NCI-H82 treated with DMSO at 0.1 percent for 48 hours (cell line): ENCODE results near the gene MBOAT1.
A peak's percentile ranks its signal among the peaks of the same experiment; 100 is the strongest.
"Not testable (repeated sequence)": the region's sequence is repeated elsewhere in the genome, so short reads cannot be mapped to it uniquely, and the experiment has no call there.

Experiments used
- DNase-seq: peaks from one replicate; lab custom pipeline; 2025; ENCODE audit not compliant: unreplicated experiment; lab: John Stamatoyannopoulos, UW

MBOAT1 gene

DNA sequence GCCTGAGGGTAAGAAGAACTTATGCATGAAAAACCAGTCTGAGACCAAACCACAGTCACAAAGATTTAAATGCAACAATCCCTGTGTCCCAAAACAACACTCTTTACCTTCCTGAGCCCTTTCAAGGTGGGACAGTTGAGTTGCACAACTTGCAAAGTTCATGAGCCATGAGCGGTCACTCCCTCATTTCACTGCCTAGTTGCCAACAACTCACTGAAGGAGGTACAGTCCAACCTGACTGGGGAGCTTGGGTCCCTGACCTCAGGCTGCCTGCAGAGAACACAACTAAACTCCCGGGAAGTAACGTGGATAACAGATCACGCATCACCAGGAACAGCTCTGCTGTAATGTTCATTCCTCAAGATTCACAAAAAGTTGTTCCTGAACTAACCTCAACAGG, 69.4 kb downstream of the MBOAT1 start:
- DNase-seq = no peak

DNA sequence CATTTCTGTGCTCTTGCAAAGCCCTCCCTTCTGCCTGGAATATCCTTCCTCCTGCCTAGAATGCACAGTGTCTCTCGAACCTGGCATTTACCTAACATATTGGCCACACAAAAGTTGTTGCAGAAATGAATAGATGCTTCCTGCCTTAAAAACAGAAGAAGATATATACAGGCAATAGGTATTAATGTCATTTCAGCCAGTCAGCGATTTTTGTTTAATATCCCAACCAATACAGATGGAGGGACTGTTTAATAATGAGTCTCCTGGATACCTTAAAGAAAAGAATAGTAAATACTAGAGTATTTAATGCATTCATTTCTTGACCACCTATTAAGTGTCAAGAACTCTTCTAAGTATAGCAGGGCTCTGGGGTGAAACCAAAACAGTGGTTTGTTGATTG, 70.3 kb downstream of the MBOAT1 start:
- DNase-seq = no peak

DNA sequence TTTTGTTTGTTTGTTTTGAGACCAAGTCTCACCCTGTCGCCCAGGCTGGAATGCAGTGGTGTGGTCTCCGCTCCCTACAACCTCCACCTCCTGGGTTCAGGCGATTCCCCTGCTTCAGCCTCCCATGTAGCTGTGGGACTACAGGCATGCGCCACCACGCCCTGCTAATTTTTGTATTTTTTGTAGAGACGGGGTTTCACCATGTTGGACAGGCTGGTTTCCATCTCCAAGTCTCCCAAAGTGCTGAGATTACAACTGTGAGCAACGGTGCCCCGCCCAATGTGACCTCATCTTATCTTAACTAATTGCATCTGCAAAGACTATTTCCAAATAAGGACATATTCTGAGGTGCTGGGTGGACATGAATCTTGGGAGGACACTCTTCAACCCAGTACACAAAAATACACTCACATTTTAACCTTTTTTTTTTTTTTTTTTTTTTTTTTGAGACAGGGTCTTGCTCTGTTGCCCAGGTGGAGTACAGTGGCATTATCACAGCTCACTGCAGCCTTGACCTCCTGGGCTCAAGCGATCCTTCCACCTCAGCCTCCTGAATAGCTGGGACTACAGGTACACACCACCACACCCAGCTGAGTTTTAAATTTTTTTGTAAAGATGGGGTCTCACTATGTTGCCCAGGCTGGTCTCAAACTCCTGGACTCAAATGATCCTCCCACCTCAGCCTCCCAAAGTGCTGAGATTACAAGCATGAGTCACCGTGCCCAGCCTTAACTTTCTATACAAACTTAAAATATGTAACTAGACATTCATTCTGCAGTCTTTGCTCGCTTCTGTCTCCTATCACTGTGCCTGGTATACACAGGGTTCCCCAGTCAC, 72.9 kb downstream of the MBOAT1 start:
- DNase-seq = not testable (repeated sequence)

DNA sequence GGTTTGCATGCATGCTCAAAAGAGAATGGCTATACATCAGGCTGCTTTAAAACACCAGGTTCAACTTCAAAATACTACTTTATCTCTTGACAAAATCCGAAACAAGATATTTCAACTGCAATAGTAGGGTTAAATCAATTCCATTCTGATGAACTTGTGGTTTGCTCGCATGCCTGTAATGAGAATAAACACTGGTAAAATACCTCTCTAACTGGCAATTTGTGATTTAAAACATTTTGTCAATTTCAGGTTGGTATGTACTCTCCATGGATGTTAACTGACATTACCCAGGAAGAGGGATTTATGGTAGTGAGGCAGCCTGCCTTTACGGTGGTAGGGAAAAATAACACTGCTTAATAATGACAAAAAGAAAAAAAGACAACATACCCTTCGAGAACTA, 74.4 kb downstream of the MBOAT1 start:
- no peak for DNase-seq

DNA sequence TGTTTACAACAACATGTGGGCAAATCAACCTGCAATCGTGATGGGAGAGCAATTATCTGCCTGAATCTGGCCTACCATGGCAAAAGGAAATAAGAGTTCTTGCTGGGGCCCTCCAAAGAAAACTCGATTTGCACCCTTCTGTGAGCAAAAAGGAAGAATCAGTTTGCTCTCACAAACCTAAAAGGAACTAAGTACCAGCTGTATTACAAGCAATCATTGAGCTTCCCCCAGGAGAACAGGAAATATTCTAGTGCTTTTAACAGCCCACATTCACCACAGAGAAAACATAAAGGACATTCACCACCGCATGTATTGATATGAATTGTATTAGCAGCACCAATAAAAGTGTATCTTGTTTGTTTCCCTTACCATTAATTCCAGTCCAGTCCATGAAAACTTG, 75.0 kb downstream of the MBOAT1 start:
- no peak for DNase-seq

DNA sequence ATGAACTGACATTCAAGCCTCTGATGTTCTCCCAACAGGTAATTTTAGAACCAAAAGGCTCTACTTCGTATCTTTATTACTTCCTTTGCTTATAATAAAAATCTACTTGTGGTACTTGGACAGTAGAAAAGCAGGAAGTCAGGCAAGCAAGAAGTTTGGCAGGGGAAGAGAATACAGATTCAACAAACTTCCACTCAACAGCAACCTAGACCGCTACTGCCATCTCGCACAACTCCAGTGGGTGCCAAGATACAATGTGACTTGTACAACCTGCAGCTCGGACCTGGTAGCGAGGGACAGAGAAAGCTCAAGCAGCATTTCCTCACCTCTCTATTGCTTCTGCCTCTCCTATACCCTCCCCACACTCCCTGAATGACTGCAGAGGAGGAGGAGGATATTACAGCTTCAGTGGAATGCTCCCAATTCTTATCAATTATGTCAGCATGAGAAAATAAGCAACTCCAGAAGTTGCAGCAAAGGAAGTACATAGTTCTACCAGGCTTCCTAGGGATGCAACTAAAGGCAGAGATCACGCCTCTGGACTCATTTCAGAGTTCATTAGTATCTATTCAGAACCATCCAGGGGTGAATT, 76.5 kb downstream of the MBOAT1 start:
- no peak for DNase-seq

DNA sequence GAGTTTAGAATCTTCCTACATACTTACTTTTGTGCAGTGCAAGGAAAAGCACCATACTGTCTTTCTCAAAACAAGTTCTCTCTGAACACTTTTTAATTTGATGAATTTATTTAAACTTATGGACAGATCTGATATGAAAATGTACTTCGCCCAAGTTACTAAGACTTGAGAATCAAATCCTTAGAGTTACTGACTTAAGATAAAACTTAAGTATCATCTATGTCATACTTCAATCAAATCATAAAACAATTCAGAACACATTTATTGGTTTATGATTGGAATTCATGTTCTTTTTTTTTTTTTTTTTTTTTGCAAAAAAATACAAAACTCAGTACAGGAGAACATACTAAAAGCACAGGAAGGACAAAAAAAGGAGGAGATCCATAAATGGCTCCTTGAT, 77.7 kb downstream of the MBOAT1 start:
- no peak for DNase-seq

DNA sequence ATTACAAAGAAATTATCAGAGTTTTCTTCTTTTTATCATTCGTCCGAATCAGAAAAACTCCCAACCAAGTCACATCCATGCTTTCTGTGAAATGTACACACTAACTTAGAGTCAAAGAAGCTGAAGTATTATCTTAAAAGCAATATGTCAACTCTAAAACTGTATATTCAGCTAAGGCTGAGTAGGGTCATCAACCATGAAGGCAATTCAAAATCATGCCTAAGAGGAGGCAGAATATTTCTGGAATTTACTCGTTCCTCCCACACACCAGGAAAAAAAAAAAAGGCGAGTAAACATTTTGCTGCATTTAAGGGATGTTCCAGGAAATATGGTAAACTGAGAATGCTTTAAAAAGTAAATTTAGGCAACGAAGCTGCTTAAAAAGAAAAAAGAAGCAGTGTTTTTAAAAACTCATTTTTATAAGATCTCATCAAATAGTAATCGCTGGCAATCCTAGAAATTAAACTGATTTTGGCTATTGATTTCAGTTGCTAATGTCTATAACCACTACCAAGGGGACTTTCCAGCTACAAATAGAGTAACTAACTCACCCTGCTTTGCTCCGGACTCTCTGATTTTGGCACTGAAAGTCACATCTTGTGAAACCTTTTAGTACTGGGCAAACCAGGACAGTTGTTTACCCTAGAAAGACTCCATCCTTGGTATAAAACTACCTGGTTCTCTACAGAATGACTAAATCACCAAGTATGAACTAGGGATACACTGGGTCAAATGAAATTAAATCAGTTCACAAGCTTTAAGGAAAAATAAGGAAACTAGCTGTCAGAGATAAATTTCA, 82.8 kb downstream of the MBOAT1 start:
- DNase-seq = no peak

DNA sequence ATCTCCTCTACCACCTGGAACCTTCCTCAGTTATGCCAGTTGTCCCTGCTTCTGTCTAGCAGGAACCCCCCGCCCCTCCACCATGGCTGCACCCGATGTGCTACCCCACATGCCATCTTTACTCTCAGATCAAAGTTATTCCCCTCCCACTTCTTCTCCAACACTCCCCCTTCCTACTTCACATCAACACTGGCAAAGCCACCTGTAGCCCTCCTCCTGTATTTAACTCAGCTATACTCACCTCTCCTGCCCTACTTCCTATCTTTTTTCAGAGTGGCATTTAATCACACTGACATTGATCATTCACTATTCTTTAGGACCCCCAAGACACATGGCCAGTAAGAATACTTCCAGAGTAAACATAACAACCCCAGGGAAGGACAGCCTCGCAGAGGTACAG, 84.3 kb downstream of the MBOAT1 start:
- no peak for DNase-seq

DNA sequence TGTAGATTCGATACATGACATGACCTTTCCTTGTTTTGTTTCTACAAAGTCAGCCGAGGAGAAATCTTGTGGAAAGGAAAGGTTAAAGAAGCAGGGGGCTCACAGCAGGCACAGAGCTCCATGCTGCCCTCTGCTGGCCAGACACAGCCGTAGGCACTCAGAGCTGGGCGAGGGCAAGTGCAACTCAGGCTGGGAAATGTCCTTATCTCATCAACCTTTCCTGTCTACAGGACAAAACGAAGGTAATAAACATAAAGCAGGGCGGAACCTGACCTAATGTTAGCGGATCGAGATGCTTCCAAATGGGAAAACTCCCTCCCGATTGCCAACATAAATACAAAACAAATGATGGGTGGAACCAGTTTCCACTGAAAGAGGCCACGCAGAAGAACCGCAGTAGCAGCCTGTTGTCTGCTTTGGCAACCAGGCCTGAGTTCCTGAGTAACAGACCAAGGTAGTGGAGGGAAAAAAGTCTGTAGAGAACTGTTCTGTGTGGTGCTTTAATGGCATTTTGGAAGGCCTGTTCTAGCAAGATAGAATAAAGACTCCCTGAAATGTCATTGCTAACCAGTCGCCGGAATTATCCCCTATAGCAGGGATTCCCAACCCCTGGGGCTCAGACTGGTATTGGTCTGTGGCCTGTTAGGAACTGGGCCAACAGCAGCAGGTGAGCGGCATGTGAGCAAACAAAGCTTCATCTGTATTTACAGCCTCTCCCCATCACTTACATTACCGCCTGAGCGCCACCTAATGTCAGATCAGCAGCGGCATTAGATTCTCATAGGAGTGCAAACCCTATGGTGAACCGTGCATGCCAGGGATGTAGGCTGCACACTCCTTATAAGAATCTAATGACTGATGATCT, 85.2 kb downstream of the MBOAT1 start:
- peak; percentile 53 for DNase-seq

DNA sequence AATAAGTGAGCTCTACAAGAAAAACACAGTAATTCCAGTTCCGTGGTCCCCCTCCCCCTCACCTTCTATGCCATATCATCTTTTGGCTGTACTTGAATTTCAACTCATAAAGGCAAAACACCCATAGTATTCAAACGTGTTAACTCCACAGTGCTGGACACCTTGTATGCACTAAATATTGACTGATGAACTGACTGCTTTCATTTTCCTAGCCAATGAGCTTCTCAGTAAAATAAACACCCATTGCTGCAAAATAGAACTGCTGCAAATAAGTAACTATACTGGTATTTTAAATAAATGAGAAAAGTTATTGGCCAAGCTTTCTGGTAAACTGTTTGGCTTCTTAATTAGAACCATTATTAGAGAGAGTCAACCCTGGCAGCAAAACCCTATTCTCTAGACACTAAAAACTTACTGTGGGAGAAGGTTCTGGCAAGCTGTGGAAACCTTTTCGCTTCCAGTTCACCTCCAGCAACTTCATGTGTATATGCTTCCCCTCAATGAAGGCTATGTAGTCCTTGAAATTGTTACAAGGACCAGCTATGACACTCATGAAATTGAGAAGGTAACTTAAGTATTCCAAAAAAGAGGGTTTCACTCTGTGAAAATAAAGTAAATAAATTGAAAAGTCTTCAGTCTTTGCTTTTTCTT, 86.0 kb downstream of the MBOAT1 start:
- DNase-seq = no peak

DNA sequence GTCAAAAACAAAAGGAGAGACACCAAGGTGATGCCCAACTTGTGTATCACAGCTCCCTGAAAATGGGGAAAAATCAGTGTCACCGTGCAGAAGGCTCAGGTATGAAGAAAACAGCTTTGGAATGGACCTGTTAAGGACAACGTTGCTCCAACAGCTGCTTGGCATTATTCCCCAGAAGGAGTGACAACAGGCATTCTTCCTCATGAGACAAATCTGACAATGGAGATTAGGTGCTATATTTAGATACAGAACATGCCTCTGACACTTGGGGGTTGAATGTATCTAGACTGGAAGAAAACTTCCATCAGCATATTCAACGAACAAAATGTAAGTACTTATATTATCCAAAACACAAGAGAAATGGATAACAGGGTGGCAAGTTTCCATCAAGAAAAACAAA, 87.7 kb downstream of the MBOAT1 start:
- DNase-seq = no peak

DNA sequence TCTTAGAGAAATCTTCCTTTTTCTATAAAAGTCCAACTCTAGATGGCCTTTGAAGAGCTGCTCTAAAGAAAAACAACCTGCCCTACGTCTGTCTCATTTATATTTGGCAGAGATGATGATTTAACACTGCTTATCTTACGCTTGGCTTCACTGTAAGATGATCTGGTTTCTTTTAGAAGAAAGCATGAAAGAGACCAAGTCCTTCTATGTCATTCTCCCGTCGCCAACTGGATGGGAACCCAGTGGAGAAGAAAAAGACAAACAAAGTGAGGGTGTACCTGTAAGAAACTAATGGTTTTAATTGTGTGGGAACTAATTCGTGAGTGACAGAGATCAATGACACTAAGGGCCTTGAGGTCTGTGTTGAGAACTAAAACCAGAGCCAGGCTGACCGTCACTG, 92.8 kb downstream of the MBOAT1 start:
- no peak for DNase-seq

DNA sequence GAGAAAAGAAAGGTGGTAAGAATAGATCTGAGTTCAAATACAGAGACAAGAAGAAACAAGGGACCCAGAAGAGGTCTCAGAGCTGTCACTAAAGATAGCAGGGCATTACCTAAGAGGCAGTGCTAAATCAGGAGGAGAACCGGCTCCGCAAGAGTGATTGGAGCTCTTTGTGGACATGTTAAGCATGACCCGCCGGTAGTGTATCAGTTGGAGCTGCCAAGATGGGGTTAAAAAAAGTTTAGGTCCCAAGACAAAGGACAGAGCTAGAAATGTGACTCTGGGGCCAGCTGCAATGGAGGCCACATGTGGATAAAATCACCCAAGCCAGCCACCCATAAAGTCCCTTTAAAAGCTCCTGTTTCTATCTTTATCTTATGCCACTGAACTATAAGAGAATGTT, 93.4 kb downstream of the MBOAT1 start:
- DNase-seq = no peak

DNA sequence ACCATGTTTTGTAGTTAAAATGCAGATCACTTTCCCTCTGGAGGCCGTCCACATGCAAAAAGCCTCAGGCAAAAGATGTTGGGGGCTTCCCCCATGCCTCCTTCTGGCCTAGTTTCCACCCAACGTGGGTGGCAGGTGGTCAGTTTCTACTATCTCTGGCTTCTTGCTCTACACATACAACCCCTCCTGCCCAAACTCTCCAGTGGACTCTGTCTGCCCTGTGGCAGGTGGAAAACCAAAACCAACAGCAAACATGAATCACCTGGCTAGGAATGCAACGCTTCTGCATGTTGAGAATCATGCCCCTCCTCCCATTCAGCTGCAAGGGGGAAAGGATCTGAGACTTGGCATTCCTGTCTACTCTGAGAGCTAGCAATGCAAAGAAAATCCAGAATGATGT, 94.8 kb downstream of the MBOAT1 start:
- DNase-seq = no peak

DNA sequence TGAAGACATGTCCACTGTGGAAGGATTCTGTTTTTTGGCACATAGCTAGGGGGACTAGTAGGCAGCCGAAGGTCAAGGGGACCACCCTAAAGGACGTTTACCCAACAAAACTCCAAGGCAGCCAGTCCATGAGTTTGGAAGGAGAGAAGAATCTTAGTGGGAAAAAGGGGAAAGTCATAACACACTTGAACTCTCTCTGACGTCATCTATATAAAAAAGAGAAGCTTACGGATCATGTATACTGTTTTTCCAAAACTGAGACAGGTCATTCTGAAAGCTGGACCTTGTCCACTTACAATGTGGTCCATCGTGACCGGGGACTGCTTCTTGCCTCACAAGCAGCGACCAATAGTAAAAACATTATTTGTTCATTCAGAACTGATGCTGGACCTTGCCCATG, 95.5 kb downstream of the MBOAT1 start:
- DNase-seq = no peak

DNA sequence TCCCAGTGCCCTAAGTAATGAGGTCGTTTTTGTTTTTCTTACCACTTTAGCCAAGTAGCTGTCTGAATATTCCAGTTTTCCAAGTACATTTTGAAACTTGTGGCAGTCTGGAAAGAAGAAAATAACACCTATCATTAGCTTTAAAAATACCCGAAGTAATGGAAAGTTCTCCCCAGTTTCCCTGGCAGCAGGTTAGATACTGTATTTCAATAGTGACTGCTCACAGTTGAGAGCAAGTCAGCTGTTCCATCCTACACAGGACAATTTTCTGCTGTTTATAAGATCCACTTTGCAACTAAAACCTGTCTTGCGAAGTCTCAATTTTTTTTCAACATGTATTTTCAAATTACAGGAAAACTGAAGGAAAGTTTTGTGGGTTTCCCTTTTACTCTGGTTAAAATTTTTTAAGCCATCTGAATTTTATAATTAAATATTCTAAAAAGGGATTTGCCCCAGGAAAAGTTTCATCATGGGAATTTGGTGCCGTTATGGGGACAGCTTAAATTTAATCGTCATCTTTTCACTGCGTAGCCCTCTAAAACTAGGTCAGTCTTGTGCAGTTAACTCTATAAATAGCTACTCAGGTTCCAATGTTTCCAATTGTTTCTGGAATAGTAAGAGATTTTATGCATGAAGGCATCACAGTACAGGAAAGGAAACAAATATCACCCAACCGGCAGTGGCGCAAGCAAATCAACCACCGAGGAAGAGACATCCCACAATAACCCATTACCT, 96.9 kb downstream of the MBOAT1 start:
- no peak for DNase-seq

DNA sequence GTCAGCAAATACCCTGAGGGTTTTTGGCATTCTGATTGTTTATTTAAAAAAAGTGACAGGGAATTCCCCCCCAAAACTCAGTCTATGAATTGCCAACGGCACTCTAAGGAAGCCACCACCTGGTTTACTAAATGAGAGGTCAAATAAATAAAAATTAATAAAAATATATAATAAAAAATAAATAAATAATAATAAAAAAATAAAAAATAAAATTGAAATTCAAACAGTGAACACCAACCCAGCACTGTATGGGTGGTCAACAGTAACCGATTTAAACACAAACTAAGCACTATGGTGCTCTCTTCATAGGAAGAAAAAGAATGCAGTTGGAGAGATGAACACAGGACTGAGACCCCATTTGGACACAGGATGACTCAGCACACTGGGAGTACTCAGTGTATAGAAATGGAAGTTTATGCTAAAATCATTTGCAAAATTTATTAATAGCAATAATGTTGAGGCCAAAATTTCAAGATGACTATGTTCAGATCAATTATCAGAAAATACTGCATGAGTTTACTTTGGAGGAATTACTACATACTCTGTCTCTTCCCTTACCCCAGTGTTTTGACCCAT, 98.5 kb downstream of the MBOAT1 start:
- DNase-seq = no peak

DNA sequence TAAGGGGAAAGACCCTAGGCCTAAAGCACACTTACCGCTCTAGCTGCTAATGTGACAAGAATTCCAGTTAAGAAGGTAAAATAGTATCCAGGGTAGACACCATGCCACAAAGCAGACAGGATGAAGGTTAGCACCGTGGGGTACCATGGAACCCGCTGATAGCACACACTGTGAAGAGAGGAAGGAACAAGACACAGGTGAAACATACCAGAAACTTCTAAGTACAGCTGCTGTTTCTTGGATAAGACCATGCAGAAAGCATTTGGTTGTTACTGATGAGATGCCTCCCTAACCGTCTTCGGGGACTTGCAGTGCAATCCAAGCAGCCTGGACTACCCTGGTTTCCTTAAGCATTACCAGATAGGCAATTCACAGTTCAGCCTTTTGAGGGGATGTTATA, 99.4 kb downstream of the MBOAT1 start:
- DNase-seq = no peak

DNA sequence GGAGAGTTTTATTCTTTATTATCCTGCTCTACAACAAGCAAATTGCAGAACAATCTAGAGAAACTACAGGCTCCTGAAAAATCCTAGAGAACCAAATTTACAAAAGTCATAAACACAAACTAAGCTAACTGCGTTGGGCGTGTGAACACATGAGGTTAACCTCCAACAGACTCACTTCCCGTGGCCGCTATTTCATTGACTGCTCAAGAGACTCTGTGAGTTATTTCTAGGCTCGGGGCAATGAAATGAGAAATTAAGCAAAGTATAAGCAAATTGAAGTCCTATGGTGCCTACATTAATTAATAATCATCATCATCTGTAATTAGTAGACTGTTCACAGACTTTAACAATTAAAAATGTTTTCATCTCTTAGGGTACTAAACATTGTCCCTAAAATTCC, 100.0 kb downstream of the MBOAT1 start:
- no peak for DNase-seq
